CD1c-positive myeloid dendritic cell (primary cell): ENCODE data around the gene KRR1.
"Not testable (repeated sequence)": the region's sequence is repeated elsewhere in the genome, so short reads cannot be mapped to it uniquely, and the experiment has no call there.

Source experiments
- DNase-seq: peaks from one replicate; pipeline ENCODE4 v3.0.0-alpha.2; 2016; ENCODE audit errors: extremely low spot score

KRR1 gene

DNA sequence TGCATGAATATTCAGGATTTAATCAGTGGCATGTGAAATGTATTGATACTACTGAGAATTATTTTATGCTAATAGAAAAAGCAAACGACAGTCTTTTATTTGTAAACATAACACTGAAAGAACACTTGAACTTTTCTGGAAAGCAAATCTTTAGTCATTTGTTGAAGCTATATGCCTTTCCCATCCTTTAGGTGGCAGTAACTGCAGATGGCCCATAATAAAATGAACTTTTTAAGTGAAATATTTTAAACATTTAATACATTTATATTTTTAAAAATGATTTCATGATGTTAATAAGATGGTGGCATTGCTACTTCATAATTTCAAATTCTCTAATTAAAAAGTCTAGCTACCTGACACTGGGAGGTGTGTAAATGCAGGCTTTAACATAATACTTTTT is 13.9 kb upstream of the KRR1 start:
- no peak for DNase-seq

DNA sequence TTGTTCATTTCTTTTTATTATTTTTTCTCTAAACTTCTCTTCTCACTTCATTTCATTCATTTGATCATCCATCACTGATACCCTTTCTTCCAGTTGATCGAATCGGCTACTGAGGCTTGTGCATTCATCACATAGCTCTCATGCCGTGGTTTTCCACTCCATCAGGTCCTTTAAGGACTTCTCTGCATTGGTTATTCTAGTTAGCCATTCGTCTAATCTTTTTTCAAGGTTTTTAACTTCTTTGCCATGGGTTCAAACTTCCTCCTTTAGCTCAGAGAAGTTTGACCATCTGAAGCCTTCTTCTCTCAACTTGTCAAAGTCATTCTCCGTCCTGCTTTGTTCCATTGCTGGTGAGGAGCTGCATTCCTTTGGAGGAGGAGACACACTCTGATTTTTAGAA is 10.7 kb upstream of the KRR1 start:
- not testable (repeated sequence) for DNase-seq

GRCh38 chr12:75521224-75521623 is 9.8 kb upstream of the KRR1 start:
- not testable (repeated sequence) for DNase-seq

DNA sequence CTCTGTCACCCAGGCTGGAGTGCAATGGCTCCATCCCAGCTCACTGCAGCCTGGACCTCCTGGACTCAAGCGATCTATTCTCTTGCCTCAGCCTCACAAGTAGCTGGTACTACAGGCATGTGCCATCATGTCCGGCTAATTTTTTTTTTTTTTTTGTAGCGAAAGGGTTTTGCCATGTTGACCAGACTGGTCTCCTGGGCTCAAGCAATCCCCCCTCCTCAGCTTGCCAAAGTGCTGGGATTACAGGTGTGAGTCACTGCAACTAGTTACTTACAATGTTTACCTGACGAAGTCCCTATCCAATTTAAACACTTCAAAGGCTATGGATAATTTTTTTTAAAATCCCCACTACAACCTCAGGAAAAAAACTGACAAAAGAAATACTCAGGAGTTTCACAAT is 1.8 kb downstream of the KRR1 start:
- DNase-seq = no peak

GRCh38 chr12:75508159-75508558 is 3.2 kb downstream of the KRR1 start:
- no peak for DNase-seq

DNA sequence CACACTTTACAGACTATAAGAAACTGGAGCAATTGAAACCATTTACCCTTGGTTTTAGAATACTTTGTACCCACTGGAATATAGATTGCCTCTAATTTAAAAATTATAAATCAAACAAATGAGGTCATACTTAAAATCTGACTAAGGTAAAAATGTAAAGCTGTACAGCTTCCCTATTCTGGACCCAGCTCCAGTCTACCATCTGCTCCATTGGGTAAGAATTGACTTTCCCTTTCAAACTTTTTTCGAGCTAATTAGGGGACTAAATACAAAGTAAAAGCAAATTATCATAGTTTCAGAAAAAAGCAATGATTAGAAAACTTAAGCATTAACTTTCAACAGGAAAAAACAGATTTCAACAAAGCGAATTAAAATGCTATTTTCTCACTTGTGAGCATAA is 4.3 kb downstream of the KRR1 start:
- no peak for DNase-seq

DNA sequence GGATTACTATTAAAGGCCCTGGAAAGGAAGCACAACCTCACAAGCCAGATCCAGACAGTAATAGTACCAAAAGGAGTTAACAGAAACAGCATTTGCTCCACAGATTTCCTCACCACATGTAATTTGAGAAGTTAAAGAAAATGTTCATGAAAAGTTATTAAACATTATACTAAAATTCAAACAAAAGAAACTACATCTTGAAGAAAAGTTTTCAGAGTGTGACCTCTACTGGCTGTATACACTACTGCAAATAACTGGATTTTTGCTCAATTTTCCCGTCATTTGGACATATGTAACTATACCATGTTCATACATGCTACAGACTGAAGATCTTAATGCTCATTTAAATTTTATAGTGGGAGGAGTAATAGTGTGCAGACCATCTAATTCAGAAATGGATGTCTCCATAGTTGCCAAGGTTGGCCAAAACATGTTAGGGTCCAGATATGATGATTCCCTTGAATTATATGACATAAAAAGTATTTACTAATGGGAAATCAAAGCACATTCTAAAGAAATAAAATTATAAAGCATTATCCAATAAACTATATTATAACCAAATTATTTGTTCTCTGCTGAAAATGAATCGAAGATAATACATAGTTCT is 5.6 kb downstream of the KRR1 start:
- DNase-seq = peak; percentile 60

DNA sequence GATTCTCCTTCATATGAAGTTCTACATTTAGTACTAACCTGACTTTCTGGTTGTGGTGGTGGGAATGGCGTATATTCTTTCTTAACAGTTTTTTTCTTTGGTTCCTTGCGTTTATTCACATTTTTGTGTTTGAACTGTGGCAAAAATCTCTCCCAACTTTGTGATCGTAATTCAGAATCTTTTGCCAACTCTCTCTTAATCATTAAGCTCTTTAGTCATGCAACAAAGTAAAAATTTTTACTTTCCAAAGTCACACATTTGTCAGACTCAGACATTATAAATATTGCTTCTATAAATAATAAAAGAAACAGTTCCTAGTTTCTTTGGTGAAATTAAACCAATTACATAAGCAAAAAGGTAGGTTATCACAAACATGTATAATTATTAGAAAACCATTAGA is 7.5 kb downstream of the KRR1 start:
- DNase-seq = no peak

GRCh38 chr12:75503459-75503858 is 8.0 kb downstream of the KRR1 start:
- DNase-seq = no peak

GRCh38 chr12:75491169-75491568 is 20.2 kb downstream of the KRR1 start:
- no peak for DNase-seq

DNA sequence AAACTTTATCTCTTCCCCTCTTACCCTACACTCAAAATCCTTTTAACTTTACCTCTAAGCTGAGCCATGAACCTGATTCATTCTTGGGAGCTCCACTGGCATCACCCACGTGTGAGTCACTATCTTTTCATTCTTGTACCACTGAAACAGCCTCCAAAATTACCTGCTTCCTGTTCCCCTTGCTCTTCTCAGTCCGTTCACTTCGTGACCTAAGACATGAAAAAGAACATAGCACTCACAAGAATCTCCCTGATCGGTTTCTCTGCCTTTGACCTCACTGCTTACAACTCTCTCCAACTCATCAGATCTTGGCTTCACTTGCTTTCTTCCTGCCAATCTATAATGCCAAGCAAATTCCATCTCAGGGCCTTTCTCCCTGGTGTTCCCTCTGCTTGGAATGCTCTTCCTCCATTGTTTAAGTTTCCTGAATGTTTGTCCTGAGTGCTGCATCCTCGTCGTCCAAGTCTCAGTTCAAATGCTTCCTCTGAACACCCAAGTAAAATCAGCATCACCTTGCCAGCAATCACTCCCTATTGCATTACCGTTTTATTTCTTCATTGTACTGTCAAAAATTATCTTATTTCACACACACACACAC is 21.7 kb downstream of the KRR1 start:
- no peak for DNase-seq

GRCh38 chr12:75489187-75489586 is 22.2 kb downstream of the KRR1 start:
- no peak for DNase-seq

DNA sequence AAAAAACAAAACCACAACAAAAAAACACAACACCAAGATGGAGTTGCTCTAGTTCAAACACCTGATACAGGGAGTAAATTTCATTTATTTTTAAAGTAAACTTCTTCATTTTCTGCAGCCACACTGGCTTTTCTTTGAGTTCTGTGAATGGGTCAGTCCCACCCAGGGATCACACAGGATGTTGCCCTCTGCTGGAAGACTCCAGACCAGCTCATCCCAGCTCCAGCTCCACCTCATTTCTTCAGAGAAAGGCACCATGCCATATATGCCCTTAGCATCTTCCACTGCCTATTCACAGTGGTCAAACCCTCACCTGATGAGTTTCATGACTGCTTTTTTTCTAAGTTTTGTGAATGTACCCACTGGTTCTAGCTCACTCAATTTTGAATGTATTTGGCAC is 22.9 kb downstream of the KRR1 start:
- DNase-seq = peak; percentile 65

DNA sequence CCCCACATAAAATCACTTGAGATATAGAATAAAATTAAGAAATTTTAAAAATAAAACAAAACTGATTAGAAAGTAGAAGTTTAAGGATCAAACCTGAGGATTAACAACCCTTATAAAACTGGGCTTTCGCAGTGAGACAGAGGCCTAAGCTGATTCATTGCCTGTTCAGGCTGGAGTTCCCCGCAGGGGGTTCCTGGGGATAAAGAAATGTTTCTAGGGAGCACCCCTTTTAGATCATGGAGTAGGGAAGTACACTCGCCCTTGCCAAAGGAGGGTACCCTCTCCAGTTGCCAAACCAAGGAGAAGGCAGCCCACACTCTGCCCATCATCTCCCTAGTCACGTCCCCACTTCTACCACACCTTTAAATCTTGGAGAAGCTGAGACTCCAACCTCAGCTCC is 24.1 kb downstream of the KRR1 start:
- DNase-seq = no peak

DNA sequence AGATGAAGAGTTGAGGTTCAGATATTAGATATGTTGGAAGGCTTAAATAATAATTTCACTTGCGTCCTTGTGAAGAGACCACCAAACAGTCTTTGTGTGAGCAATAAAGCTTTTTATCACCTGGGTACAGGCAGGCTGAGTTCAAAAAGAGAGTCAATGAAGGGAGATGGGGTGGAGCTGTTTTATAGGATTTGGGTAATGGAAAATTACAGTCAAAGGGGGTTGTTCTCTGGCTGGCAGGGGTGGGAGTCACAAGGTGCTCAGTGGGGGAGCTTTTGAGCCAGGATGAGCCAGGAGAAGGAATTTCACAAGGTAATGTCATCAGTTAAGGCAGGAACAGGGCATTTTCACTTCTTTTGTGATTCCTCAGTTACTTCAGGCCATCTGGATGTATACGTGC is 27.0 kb downstream of the KRR1 start:
- DNase-seq = not testable (repeated sequence)

DNA sequence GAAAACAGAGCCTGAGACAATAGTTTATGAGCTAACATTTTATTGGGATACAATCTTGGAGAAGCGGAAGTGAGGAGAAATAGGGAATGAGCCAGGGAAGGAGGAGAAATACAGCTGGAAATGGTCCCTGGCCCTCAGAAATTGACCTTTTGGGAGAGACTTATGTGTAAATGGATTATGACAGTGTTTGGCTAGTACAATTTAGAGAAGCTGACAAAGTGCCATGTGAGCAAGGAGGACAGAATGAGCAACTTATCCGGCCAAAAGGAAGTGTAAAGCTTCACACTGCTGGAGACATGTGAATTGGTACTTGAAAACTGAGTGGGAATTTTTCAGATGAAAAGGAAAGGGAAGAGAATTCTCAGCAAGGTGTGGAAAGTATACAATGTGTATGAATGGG is 28.0 kb downstream of the KRR1 start:
- DNase-seq = peak; percentile 47

DNA sequence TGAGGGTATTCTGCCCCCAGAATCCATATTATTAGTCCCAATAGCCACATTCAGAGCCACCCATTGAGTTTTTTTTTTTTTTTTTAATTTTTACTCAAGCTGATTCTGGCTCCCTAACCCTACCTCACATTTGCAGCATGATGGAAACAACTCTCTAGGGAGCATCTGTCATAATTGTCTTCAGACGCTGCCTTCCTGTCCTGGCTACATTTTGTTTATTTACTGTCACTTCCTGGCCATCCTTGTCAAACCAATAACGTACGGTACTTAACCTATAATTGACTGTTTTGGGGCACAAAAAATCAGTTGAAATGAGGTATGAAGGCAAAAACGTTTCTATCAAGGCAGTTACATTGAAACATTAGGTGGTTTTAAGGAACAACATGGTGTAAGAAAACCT is 28.8 kb downstream of the KRR1 start:
- DNase-seq = no peak

DNA sequence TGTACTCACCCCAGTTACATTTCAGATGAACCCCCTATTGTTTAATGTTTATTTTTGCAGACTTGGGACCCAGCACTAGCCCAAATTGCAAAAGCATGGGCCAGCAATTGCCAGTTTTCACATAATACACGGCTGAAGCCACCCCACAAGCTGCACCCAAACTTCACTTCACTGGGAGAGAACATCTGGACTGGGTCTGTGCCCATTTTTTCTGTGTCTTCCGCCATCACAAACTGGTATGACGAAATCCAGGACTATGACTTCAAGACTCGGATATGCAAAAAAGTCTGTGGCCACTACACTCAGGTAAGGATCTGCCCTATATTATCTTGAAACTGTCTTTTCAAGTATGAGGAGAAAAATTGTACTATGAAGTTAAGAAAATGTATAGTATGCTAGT is 29.6 kb downstream of the KRR1 start:
- peak; percentile 57 for DNase-seq

DNA sequence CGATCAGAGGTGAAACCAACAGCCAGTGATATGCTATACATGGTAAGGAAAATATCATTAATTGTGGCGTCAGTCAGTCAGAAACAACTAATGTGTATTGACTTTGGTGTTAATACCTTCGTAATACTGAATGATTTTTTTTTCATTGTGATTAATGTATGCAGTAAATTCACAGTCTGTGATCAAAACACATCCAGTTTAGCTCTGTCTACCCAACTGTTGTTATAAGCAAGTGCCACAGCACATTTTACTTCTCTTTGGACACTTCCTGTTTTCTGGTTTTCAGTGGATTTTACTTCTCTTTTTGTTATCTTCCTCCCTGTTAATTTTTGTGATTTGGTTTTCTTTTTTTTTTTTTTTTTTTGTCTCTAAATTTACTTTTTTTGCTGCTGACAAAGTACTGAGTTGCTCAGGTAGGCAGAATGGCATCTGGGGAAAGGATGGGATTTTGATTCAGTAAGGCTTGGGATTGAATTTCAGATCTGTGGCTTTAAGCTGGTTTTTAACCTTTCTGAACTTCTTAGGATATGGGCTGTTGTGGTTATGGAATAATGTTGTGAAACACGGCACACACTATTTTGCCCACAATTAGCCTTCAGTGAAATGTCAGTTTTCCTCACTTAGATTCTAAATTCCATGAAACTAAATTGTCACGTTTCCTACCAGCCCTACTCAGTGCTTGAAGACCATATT is 30.2 kb downstream of the KRR1 start:
- DNase-seq = peak; percentile 78

DNA sequence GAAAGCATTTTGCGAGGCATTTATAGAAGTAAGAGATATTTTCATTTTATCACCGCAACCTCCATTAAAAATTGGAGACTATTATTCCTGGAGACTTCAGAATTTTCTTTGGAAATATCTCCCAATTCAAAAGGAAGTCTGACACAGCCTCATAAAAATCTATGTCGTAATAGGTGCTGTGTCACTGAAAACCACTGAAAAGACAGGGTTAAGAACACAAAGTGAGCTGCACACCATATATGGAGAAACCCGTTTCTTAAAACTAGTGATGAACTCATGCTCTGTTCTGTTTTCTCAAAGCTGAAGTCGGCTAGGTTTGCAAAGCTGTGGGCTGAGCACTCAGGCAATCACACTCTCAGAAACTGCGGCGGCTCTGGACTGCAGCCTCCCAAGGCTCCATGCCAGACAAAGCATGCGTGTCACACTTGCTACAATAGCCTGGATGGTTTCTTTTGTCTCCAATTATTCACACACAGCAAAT is 30.9 kb downstream of the KRR1 start, which contains the start of gene GLIPR1:
Gene GLIPR1, plus strand, starts transcription at position 287 of the 481 bp plus-strand sequence. Its CDS starts 126 bp downstream, at position 413.
- DNase-seq = peak; percentile 93

GRCh38 chr12:75479963-75480461 is 31.4 kb downstream of the KRR1 start:
- DNase-seq = peak; percentile 26

DNA sequence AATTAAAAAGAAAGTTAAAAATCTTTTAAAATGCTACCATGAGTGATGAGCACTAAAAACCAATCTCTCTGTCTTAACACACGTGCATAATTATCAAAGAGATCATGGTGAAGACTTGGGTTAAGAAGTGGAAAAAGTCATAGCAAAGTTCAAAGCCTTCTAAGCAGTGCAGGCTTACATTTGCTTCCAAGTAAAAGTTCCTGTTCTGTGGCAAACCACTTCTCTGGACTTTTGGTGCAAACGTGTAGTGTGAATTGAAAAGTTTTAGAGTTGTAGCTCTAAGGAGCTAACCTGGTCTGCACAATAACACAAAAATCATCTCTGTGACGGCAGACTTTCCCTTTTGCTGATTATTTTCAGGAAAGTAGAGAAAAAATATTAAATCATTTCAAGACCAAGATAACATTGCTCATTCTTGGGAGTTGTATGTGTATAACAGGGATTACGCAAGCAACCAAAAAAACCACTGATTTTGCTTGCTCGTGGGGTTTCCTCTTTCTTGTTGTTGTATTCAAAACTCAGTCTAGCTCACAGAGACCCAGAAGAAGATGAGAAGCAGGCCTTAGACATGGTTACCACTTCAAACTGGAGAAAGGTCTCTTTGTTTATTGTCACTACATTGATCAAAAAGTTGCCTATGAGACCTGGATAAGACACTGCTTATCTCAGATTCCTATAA is 33.2 kb downstream of the KRR1 start:
- peak; percentile 87 for DNase-seq
